ENCODE measurements around the gene TMPRSS15.

TMPRSS15 gene

DNA sequence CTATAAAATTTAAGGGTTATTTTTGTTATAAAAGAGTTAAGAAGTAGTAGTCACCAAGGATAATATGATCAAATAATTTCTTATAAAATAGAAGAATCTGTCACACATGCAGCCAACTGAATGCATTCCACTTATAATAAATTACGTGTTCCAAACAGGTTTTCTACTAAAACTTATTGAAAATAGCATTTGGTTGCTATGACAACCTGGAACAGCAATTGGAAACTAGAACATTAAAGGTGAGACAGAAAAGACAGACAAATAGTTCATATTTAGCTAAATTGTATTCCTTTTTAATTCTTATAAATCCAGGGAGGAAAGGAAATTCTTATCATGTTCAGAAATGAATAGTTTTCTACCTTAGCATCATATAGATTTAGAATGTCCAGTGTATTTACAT lies 168.0 kb downstream of the TMPRSS15 start:
- no peak for DNase-seq

DNA sequence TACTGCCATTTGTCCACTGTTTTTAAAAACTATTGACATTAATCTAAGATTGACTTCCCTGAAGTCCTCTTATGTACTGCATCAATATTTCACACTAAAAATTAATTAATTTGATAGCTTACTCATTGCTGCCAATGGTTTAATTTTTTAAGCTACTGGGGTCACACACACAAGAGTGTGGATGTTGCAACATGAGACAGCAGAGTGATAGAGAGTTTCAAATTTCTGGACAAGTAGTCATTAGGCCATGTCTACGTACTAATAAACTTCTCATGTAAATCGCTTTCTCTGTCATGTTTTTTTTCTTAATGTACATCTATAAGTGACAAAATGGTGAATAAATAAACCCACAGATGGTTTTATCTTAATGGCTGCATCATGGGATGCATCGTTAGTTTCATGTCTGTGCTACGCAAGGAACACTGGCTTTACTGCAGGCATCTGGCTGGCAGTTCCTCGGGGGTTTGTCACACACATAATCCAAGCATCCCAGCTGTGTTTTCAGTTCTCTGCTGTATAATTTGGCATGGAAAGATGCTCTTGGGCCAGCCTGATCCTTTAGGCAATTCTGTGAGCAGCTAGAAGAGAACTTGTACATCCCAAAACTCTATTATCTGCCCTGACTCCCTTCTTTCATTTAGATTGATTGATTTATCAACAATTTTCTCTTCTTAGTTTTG lies 175.4 kb downstream of the TMPRSS15 start:
- DNase-seq: no peak

GRCh38 chr21:18222346-18222745 lies 181.2 kb downstream of the TMPRSS15 start:
- DNase-seq: no peak

DNA sequence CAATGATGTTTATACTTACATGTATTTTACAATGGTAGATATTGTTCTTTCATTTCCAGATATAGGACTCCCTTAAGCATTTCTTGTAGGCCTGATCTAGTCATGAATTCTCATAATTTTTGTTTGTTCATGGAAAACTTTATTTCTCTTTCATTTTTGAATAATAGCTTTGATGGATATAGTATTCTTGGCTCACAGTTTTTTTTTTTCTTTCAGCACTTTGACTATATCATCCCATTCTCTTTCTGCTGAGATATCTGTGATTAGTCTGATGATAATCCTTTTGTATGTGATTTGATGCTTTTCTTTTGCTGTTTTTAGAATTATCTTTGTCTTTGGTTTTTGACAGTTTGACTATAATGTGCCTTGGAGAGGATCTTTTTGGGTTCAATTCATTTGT lies 183.1 kb downstream of the TMPRSS15 start:
- DNase-seq: no peak
